A673 (cell line): ENCODE data around the gene BACH1.

Source experiments
- EZH2 ChIP-seq: fragments of 200-600 bp; sonication (generic); IDR thresholded peaks from 2 replicates; pipeline ENCODE4 v1.6.1; 2017; ENCODE audit warnings: borderline replicate concordance, low read depth, mild to moderate bottlenecking, mixed read lengths, antibody characterized with exemption, low read length; ENCODE audit not compliant: poor library complexity, severe bottlenecking
- TF ChIP-seq, protein P1 (sequence below): fragments of 300-800, 200-600 bp; sonication (generic); conservative IDR thresholded peaks from 2 replicates; pipeline ENCODE4 v1.5.1; 2017; ENCODE audit warnings: low read depth, mild to moderate bottlenecking, antibody characterized with exemption, low read length, moderate library complexity, mixed read lengths

DNA sequence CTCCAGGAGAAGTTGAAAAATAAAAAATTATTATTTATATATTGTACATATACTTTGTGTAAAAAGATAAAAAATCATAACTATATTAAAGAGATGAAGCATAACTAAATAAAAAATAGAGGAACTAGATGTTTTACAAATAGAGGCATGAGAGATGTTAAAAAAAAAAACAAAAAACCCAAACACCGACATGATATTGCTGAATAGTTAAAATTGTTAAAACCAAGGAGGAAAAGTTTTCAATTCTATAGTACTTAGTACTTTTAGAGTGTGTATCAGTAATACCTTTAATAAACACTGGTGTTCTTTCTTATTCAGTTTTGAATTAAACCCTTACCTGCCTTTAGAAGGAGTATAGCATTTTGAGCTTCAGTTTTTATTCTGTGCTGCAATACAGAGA lies 32.1 kb downstream of the BACH1 start:
- TF ChIP-seq, protein P1, sequence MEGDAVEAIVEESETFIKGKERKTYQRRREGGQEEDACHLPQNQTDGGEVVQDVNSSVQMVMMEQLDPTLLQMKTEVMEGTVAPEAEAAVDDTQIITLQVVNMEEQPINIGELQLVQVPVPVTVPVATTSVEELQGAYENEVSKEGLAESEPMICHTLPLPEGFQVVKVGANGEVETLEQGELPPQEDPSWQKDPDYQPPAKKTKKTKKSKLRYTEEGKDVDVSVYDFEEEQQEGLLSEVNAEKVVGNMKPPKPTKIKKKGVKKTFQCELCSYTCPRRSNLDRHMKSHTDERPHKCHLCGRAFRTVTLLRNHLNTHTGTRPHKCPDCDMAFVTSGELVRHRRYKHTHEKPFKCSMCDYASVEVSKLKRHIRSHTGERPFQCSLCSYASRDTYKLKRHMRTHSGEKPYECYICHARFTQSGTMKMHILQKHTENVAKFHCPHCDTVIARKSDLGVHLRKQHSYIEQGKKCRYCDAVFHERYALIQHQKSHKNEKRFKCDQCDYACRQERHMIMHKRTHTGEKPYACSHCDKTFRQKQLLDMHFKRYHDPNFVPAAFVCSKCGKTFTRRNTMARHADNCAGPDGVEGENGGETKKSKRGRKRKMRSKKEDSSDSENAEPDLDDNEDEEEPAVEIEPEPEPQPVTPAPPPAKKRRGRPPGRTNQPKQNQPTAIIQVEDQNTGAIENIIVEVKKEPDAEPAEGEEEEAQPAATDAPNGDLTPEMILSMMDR = no peak
- no peak for TF ChIP-seq EZH2
